SK-N-SH (cell line): Measurements from ENCODE around the gene ANKS1B. TPM values are rescaled to one million over a fixed set of nuclear protein-coding genes. Genes with fewer than 3 reads are reported as not detected.

Source experiments
- CTCF ChIA-PET: fragments of 300-600, 350-600 bp; formaldehyde crosslinking; extraction: SDS; loops from one replicate; lab custom pipeline; 2021; lab: Yijun Ruan, JAX
- POLR2A ChIA-PET: fragments of 350-600 bp; sonication (Branson Sonifier 250); formaldehyde crosslinking; extraction: SDS; loops from one replicate; lab custom pipeline; 2020; ENCODE audit warnings: antibody characterized with exemption, inconsistent platforms; lab: Yijun Ruan, JAX
- DNase-seq: peaks from one replicate; pipeline ENCODE4 v3.0.0; 2012
- H2AFZ ChIP-seq: fragments of 200-600 bp; sonication (generic); 2 replicates; pipeline ENCODE4 v1.8.1; 2016; ENCODE audit warnings: antibody characterized with exemption, mild to moderate bottlenecking, low read depth
- H3F3A ChIP-seq: fragments of 200-600 bp; sonication (generic); replicated peaks from 2 replicates; pipeline ENCODE3; 2016; ENCODE audit warnings: antibody characterized with exemption, mild to moderate bottlenecking; ENCODE audit not compliant: insufficient read depth
- H3K27ac ChIP-seq, 2 experiments: fragments of 200-500 bp in 1 of 2; fragments of 200-600 bp in 1 of 2; sonication (Bioruptor generic) in 1 of 2; sonication (generic), shearing (Covaris generic) in 1 of 2; 2 replicates each; pipeline versions ENCODE4 v1.5.1 to v1.6.1; 2014 to 2016; ENCODE audit warnings: low read depth in 2 of 2, inconsistent platforms in 1 of 2, low read length in 1 of 2, mild to moderate bottlenecking in 1 of 2, mixed read lengths in 1 of 2
- H3K27me3 ChIP-seq: fragments of 200-600 bp; sonication (generic), shearing (Covaris generic); 2 replicates; pipeline ENCODE4 v1.6.1; 2016; ENCODE audit warnings: mixed run types; ENCODE audit not compliant: insufficient read depth
- H3K36me3 ChIP-seq, 2 experiments: fragments of 200-500 bp in 1 of 2; fragments of 200-600 bp in 1 of 2; sonication (Bioruptor generic) in 1 of 2; sonication (generic) in 1 of 2; replicated peaks in 1 of 2; 2 replicates each; pipeline versions ENCODE3 to v1.5.1; 2014 to 2016; ENCODE audit warnings: low read length in 1 of 2, mild to moderate bottlenecking in 1 of 2; ENCODE audit not compliant: insufficient read depth in 2 of 2, control insufficient read depth in 1 of 2
- H3K4me1 ChIP-seq, 2 experiments: fragments of 200-500 bp in 1 of 2; fragments of 200-600 bp in 1 of 2; sonication (Bioruptor generic) in 1 of 2; sonication (generic), shearing (Covaris generic) in 1 of 2; 2 replicates each; pipeline versions ENCODE4 v1.5.1 to v1.6.1; 2014 to 2016; ENCODE audit warnings: low read depth in 1 of 2, low read length in 1 of 2, mixed run types in 1 of 2; ENCODE audit not compliant: insufficient read depth in 2 of 2, control insufficient read depth in 1 of 2
- H3K4me2 ChIP-seq: fragments of 200-600 bp; sonication (generic), shearing (Covaris generic); 2 replicates; pipeline ENCODE4 v1.6.1; 2017; ENCODE audit warnings: mixed run types
- H3K4me3 ChIP-seq, 2 experiments: fragments of 200-500 bp in 1 of 2; fragments of 200-600 bp in 1 of 2; sonication (Bioruptor generic) in 1 of 2; sonication (generic), shearing (Covaris generic) in 1 of 2; 2 replicates each; pipeline versions ENCODE4 v1.5.1 to v1.8.1; 2014 to 2016; ENCODE audit warnings: low read depth in 2 of 2, inconsistent platforms in 1 of 2, low read length in 1 of 2, mild to moderate bottlenecking in 1 of 2, mixed read lengths in 1 of 2, moderate library complexity in 1 of 2
- H3K79me2 ChIP-seq: fragments of 200-600 bp; sonication (generic); 2 replicates; pipeline ENCODE4 v1.8.1; 2017; ENCODE audit warnings: mild to moderate bottlenecking; ENCODE audit not compliant: insufficient read depth
- H3K9ac ChIP-seq: fragments of 200-600 bp; sonication (generic); 2 replicates; pipeline ENCODE4 v1.6.1; 2017; ENCODE audit warnings: mixed run types
- H3K9me2 ChIP-seq: fragments of 200-600 bp; sonication (generic); 2 replicates; pipeline ENCODE4 v1.6.1; 2017; ENCODE audit warnings: mixed run types
- H3K9me3 ChIP-seq: fragments of 200-600 bp; sonication (generic); 2 replicates; pipeline ENCODE4 v1.6.1; 2017; ENCODE audit warnings: mixed run types, mild to moderate bottlenecking, moderate library complexity
- H4K20me1 ChIP-seq: fragments of 200-600 bp; sonication (generic); 2 replicates; pipeline ENCODE4 v1.6.1; 2017; ENCODE audit warnings: mild to moderate bottlenecking, mixed run types; ENCODE audit not compliant: insufficient read depth
- CHD2 ChIP-seq: fragments of 150-350 bp; IDR thresholded peaks from 2 replicates; pipeline ENCODE4 v1.6.1; 2018; ENCODE audit warnings: low read length; ENCODE audit not compliant: partially characterized antibody
- ELF1 ChIP-seq: IDR thresholded peaks from 2 replicates; pipeline ENCODE4 v1.4.0; 2012
- EZH2phosphoT487 ChIP-seq: fragments of 200-600 bp; sonication (generic); IDR thresholded peaks from 2 replicates; pipeline ENCODE4 v1.6.1; 2017; ENCODE audit warnings: low read depth, mixed run types, mild to moderate bottlenecking, antibody characterized with exemption, moderate library complexity, borderline replicate concordance
- FOSL2 ChIP-seq: IDR thresholded peaks from 2 replicates; pipeline ENCODE4 v1.4.0; 2012; ENCODE audit warnings: low read depth, mild to moderate bottlenecking, moderate library complexity, borderline replicate concordance
- FOXJ3 ChIP-seq: sonication (generic); formaldehyde crosslinking; IDR thresholded peaks from 2 replicates; pipeline ENCODE4 v1.5.1; 2020; ENCODE audit warnings: mild to moderate bottlenecking, missing genetic modification reagents
- FOXM1 ChIP-seq: IDR thresholded peaks from 2 replicates; pipeline ENCODE4 v1.4.0; 2012; ENCODE audit warnings: low read depth, mild to moderate bottlenecking
- GABPA ChIP-seq: IDR thresholded peaks from 2 replicates; pipeline ENCODE4 v1.4.0; 2012; ENCODE audit warnings: low read depth, mild to moderate bottlenecking
- JUND ChIP-seq: IDR thresholded peaks from 2 replicates; pipeline ENCODE4 v1.4.0; 2012
- MAX ChIP-seq: IDR thresholded peaks from 2 replicates; pipeline ENCODE4 v1.4.0; 2012; ENCODE audit warnings: low read depth
- MEF2A ChIP-seq: IDR thresholded peaks from 2 replicates; pipeline ENCODE4 v1.4.0; 2012; ENCODE audit warnings: low read depth, borderline replicate concordance
- NFIC ChIP-seq: IDR thresholded peaks from 2 replicates; pipeline ENCODE4 v1.4.0; 2012; ENCODE audit warnings: borderline replicate concordance
- POLR2AphosphoS5 ChIP-seq: IDR thresholded peaks from 2 replicates; pipeline ENCODE4 v1.6.1; 2012; ENCODE audit warnings: low read depth, low read length
- RFX5 ChIP-seq: IDR thresholded peaks from 2 replicates; pipeline ENCODE4 v1.6.1; 2012; ENCODE audit warnings: mild to moderate bottlenecking, improper control_type of control experiment, low read length
- SIN3A ChIP-seq: IDR thresholded peaks from 2 replicates; pipeline ENCODE4 v1.6.1; 2012; ENCODE audit warnings: low read depth, mild to moderate bottlenecking, low read length, moderate library complexity, borderline replicate concordance
- SMC3 ChIP-seq: IDR thresholded peaks from 2 replicates; pipeline ENCODE4 v1.6.1; 2012; ENCODE audit warnings: low read depth, low read length, improper control_type of control experiment
- TAF1 ChIP-seq: IDR thresholded peaks from 2 replicates; pipeline ENCODE4 v1.6.1; 2012; ENCODE audit warnings: low read depth, mild to moderate bottlenecking, low read length, moderate library complexity, borderline replicate concordance
- USF2 ChIP-seq: fragments of 150-350 bp; IDR thresholded peaks from 2 replicates; pipeline ENCODE4 v1.6.1; 2017; ENCODE audit warnings: antibody characterized with exemption, low read length, low read depth, borderline replicate concordance
- YY1 ChIP-seq: IDR thresholded peaks from 2 replicates; pipeline ENCODE4 v1.4.0; 2012; ENCODE audit warnings: low read depth, mild to moderate bottlenecking
- ZBTB33 ChIP-seq: IDR thresholded peaks from 2 replicates; pipeline ENCODE4 v1.4.0; 2012; ENCODE audit warnings: low read depth, borderline replicate concordance
- WGBS: methylation state at CpG from one replicate; pipeline ENCODE4 v1.1.6; 2017; ENCODE audit warnings: low lambda C conversion rate; 5-methylcytosine and 5-hydroxymethylcytosine counted together
- polyA plus RNA-seq, 3 experiments: library from polyadenylated mRNA; depleted of rRNA; stranded (reverse); fragments of >200 nt; gene quantifications; 2 replicates each; pipeline ENCODE4 v1.2.3, GENCODE V29; 2012

The ANKS1B gene
- polyA plus RNA-seq, 1 of the 3 experiments (the other 2 are of a cell fraction), result 1.8 TPM

GRCh38 chr12:98721204-98721702 is 1263.5 kb downstream of the ANKS1B start:
- CTCF ChIA-PET, result interaction anchor here (0.9 to 1.9 kb wide), 3 partner anchors 11 to 22 kb away, joined by 3 to 6 read pairs (median 3); no protein-coding TSS in a partner anchor
- Histone ChIP-seq H3K9ac (no peak overlapping the region), H3F3A (peaks cover 15% of the 10 kb centered on the region), H3K4me3 (no peak overlapping the region), H3K9me2 (no peaks in the 10 kb centered on the region), H3K36me3 (peaks cover 20 to 54% of the 10 kb centered on the region in 2 experiments), H2AFZ (no peak overlapping the region), H3K9me3 (no peaks in the 10 kb centered on the region), H3K27ac (no peak overlapping the region), H4K20me1 (no peaks in the 10 kb centered on the region), H3K4me2 (no peak overlapping the region), H3K27me3 (no peaks in the 10 kb centered on the region), H3K79me2 (no peaks in the 10 kb centered on the region), H3K4me1 (peaks cover 0 to 17% of the 10 kb centered on the region in 2 experiments; a peak in 2 of 4 replicates)
- POLR2A ChIA-PET, result no interaction called here
- TF ChIP-seq ELF1 (no peak), FOSL2 (no peak), CHD2 (no peak), MEF2A (no peak), JUND (no peak), MAX (no peak), POLR2AphosphoS5 (no peak), GABPA (no peak), FOXJ3 (CRISPR knock-in tag) (no peak), SMC3 (no peak), NFIC (no peak), YY1 (no peak), FOXM1 (no peak), RFX5 (no peak), EZH2phosphoT487 (no peak), TAF1 (no peak)
- WGBS, result 98% methylated on average over 2 of the region's 2 CpGs
- no peak for DNase-seq

GRCh38 chr12:98719515-98720504 is 1264.9 kb downstream of the ANKS1B start:
- H4K20me1 ChIP-seq, result no peaks in the 10 kb centered on the region
- H3K36me3 ChIP-seq, result peaks cover 22 to 57% of the 10 kb centered on the region in 2 experiments
- TF ChIP-seq SMC3 (no peak), ZBTB33 (no peak), USF2 (no peak), MAX (no peak), SIN3A (no peak), YY1 (no peak), ELF1 (no peak)
- TF ChIP-seq, all 33 proteins: peak for 0
- no peaks in the 10 kb centered on the region for H3K27me3 ChIP-seq
- DNase-seq, result no peak
- no peak overlapping the region for H3K27ac ChIP-seq
- H3K4me3 ChIP-seq, result no peak overlapping the region
- ChIA-PET CTCF (interaction anchor here (1.0 to 1.9 kb wide), 3 partner anchors 10 to 279 kb away, joined by 3 to 7 read pairs (median 3); no protein-coding TSS in a partner anchor), POLR2A (no interaction called here)
- H2AFZ ChIP-seq, result no peak overlapping the region
- H3K9me3 ChIP-seq, result no peaks in the 10 kb centered on the region
- peaks cover 0 to 6% of the 10 kb centered on the region in 2 experiments; a peak in 1 of 4 replicates for H3K4me1 ChIP-seq
- H3K9me2 ChIP-seq, result no peaks in the 10 kb centered on the region
- no peak overlapping the region for H3K9ac ChIP-seq
- no peaks in the 10 kb centered on the region for H3K79me2 ChIP-seq
- H3K4me2 ChIP-seq, result no peak overlapping the region
- WGBS, result 96% methylated on average over 6 of the region's 6 CpGs
- H3F3A ChIP-seq, result peaks cover 2% of the 10 kb centered on the region
